OCI-LY3 (cell line): ENCODE measurements around the gene RUNX2.

Source experiments
- H2AFZ ChIP-seq: fragments of 200-600, 300-600 bp; shearing (Covaris generic); 2 replicates; pipeline ENCODE4 v1.6.0; 2014; ENCODE audit warnings: antibody characterized with exemption, low read depth, low read length
- H3K27ac ChIP-seq: fragments of 200-600, 300-600 bp; sonication (generic); 2 replicates; pipeline ENCODE4 v1.5.1; 2014; ENCODE audit warnings: mild to moderate bottlenecking, low read length, moderate library complexity, mixed read lengths
- H3K27me3 ChIP-seq: fragments of 200-600, 300-600 bp; sonication (generic); 2 replicates; pipeline ENCODE4 v1.6.1; 2014; ENCODE audit warnings: low read depth, low read length, mixed read lengths
- H3K36me3 ChIP-seq: fragments of 200-600, 300-600 bp; sonication (generic); replicated peaks from 2 replicates; pipeline ENCODE3; 2014; ENCODE audit warnings: low read depth, low read length, mixed read lengths
- H3K4me1 ChIP-seq: fragments of 300-600, 200-600 bp; sonication (generic); 2 replicates; pipeline ENCODE4 v1.6.1; 2014; ENCODE audit warnings: low read length, mixed read lengths
- H3K4me2 ChIP-seq: fragments of 200-600, 300-600 bp; sonication (generic); 2 replicates; pipeline ENCODE4 v1.6.1; 2014; ENCODE audit warnings: low read length, mixed read lengths
- H3K4me3 ChIP-seq: fragments of 300-600, 200-600 bp; sonication (generic); 2 replicates; pipeline ENCODE4 v1.5.1; 2014; ENCODE audit warnings: antibody characterized with exemption, mild to moderate bottlenecking, low read length, moderate library complexity
- H3K79me2 ChIP-seq: fragments of 300-600, 200-600 bp; shearing (Covaris generic); 2 replicates; pipeline ENCODE4 v1.6.1; 2014; ENCODE audit warnings: mild to moderate bottlenecking, low read length, mixed read lengths
- H3K9ac ChIP-seq: fragments of 300-600, 200-600 bp; shearing (Covaris generic); 2 replicates; pipeline ENCODE4 v1.6.0; 2014; ENCODE audit warnings: mild to moderate bottlenecking, low read length, moderate library complexity
- H3K9me3 ChIP-seq: fragments of 200-600, 300-600 bp; shearing (Covaris generic); 2 replicates; pipeline ENCODE4 v1.6.1; 2014; ENCODE audit warnings: low read length, mixed read lengths; ENCODE audit not compliant: insufficient read depth
- H4K20me1 ChIP-seq: fragments of 200-600, 300-600 bp; sonication (generic); 2 replicates; pipeline ENCODE4 v1.6.1; 2016; ENCODE audit warnings: low read length, mixed read lengths; ENCODE audit not compliant: insufficient read depth
- EZH2phosphoT487 ChIP-seq: fragments of 200-600 bp; shearing (Covaris generic); IDR thresholded peaks from 2 replicates; pipeline ENCODE4 v1.6.1; 2018; ENCODE audit warnings: antibody characterized with exemption, mixed run types, low read depth
- TF ChIP-seq, protein P1 (sequence below): fragments of 200-600, 300-600 bp; sonication (generic); IDR thresholded peaks from 2 replicates; pipeline ENCODE4 v1.5.1; 2014; ENCODE audit warnings: antibody characterized with exemption, low read length, low read depth

RUNX2 gene

DNA sequence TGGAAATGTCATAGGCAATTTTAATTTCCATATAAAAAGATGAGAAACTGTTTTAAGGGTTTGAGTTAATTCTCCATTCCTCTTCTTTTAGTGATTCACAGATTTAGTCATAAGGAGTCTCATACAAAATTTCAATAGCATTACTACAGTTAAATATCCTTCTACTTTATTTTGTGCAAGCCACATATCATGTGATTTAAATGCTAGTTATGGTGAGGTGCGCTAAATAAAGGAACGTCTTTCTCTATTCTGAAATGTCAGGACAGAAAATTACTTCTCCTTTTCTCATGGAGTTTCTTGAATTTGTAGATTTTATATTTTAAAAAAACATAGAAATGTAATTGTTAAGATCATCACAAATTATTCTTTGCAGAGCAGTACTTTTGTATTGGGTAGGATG is 99.6 kb downstream of the RUNX2 start:
- TF ChIP-seq, protein P1, sequence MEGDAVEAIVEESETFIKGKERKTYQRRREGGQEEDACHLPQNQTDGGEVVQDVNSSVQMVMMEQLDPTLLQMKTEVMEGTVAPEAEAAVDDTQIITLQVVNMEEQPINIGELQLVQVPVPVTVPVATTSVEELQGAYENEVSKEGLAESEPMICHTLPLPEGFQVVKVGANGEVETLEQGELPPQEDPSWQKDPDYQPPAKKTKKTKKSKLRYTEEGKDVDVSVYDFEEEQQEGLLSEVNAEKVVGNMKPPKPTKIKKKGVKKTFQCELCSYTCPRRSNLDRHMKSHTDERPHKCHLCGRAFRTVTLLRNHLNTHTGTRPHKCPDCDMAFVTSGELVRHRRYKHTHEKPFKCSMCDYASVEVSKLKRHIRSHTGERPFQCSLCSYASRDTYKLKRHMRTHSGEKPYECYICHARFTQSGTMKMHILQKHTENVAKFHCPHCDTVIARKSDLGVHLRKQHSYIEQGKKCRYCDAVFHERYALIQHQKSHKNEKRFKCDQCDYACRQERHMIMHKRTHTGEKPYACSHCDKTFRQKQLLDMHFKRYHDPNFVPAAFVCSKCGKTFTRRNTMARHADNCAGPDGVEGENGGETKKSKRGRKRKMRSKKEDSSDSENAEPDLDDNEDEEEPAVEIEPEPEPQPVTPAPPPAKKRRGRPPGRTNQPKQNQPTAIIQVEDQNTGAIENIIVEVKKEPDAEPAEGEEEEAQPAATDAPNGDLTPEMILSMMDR: no peak
- TF ChIP-seq EZH2phosphoT487: no peak
- Histone ChIP-seq H3K4me1 (peaks cover 4% of the 10 kb centered on the region; the same call in 1 of the 2 replicates), H3K79me2 (no peaks in the 10 kb centered on the region), H4K20me1 (no peaks in the 10 kb centered on the region), H3K9ac (no peak overlapping the region), H3K4me2 (no peak overlapping the region), H3K4me3 (no peak overlapping the region), H3K36me3 (no peaks in the 10 kb centered on the region), H2AFZ (no peak overlapping the region), H3K9me3 (no peaks in the 10 kb centered on the region), H3K27me3 (peaks cover 87% of the 10 kb centered on the region), H3K27ac (no peak overlapping the region)

DNA sequence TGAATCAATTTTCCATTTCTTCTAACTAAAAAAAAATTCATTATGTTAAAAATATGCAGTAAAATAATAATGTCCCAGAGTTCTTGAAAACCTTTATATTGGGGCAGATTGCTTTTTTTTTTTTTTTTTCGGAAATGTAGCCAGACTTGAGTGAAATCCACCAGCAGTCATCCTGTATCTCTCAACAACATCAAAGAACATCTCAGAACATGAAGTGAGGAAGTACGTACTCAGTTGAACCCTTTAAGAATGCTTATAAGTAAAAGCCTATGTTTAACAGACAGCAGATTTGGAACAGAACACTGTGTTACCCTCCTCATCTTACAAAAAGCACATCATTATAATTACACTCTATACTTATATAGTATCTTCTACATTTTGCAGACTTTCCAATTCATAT is 100.6 kb downstream of the RUNX2 start:
- H3K27me3 ChIP-seq: peaks cover 85% of the 10 kb centered on the region
- no peaks in the 10 kb centered on the region for H3K36me3 ChIP-seq
- no peaks in the 10 kb centered on the region for H3K79me2 ChIP-seq
- H4K20me1 ChIP-seq: no peaks in the 10 kb centered on the region
- no peak overlapping the region for H3K27ac ChIP-seq
- H3K9me3 ChIP-seq: no peaks in the 10 kb centered on the region
- no peak for TF ChIP-seq EZH2phosphoT487
- TF ChIP-seq, protein P1: no peak
- no peak overlapping the region for H3K4me3 ChIP-seq
- no peak overlapping the region for H3K9ac ChIP-seq
- H3K4me2 ChIP-seq: no peak overlapping the region
- peaks cover 4% of the 10 kb centered on the region; the same call in 1 of the 2 replicates for H3K4me1 ChIP-seq
- H2AFZ ChIP-seq: no peak overlapping the region

DNA sequence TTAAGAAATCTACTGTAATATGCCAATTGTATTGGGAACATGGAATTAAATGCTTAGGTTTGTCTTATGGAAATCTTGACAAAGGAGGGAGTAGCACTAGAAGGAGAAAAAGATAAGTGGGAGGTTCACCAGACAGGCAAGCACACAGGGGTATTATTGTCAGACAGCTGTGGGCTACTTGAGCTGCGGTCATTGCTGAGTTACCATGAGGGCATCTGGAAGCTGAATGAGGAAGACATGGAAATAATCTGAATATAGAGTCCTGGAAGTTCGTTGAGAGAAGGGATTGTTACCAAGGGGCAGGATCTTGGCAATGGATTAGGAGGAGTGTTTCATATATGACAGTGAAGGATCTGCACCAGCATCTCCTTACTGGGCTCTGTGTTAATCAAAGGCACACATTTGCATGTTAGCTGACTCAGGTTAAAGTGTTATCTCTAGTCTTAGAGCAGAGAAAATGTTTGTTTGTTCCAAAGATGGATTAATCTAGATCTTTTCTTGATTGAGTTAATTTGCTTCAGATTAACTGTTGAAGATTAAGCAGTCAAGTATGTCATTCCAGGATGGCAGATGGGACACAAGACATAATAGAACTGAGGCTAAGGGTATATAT is 102.6 kb downstream of the RUNX2 start:
- H3K27me3 ChIP-seq: peaks cover 80% of the 10 kb centered on the region
- no peaks in the 10 kb centered on the region for H3K9me3 ChIP-seq
- no peak overlapping the region for H3K27ac ChIP-seq
- H3K4me3 ChIP-seq: no peak overlapping the region
- no peaks in the 10 kb centered on the region for H3K79me2 ChIP-seq
- no peaks in the 10 kb centered on the region for H3K36me3 ChIP-seq
- no peak for TF ChIP-seq EZH2phosphoT487
- TF ChIP-seq, protein P1: no peak
- H3K4me1 ChIP-seq: peaks cover 6% of the 10 kb centered on the region
- H4K20me1 ChIP-seq: no peaks in the 10 kb centered on the region
- no peak overlapping the region for H3K4me2 ChIP-seq
- H3K9ac ChIP-seq: no peak overlapping the region
- no peak overlapping the region for H2AFZ ChIP-seq

DNA sequence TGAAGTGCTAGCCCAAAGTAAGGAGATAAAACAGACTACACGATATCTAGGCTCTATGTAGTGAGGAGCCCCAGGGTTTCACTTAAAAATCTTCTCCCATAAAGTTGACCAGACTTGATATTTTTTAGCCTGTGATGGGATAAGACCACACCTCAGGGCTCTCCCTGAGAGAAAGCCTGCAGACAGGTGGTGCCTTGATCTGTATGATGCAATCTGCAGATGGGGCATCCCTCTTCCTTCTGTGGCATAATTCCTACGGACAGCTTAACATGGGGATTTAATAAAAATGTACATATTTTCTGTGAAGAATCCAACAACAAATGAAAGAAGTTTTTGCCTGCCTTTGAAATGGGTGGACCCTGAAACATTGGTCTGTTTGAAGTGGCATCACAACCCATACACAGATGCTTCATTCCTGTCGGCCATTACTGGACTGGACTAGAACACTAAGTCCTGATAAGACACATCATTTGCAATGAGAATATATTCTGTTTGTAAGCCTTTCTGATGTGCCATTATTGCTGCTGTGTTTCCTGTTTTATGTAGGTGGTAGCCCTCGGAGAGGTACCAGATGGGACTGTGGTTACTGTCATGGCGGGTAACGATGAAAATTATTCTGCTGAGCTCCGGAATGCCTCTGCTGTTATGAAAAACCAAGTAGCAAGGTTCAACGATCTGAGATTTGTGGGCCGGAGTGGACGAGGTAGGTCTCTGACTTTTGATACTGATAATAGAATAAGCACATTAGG is 103.4 kb downstream of the RUNX2 start:
- H3K4me2 ChIP-seq: no peak overlapping the region
- H3K36me3 ChIP-seq: no peaks in the 10 kb centered on the region
- H3K27ac ChIP-seq: no peak overlapping the region
- H3K79me2 ChIP-seq: no peaks in the 10 kb centered on the region
- no peaks in the 10 kb centered on the region for H4K20me1 ChIP-seq
- H2AFZ ChIP-seq: no peak overlapping the region
- peaks cover 80% of the 10 kb centered on the region for H3K27me3 ChIP-seq
- H3K4me1 ChIP-seq: peaks cover 6% of the 10 kb centered on the region
- H3K9me3 ChIP-seq: no peaks in the 10 kb centered on the region
- H3K4me3 ChIP-seq: no peak overlapping the region
- TF ChIP-seq, protein P1: no peak
- TF ChIP-seq EZH2phosphoT487: no peak
- no peak overlapping the region for H3K9ac ChIP-seq
